Cardiac muscle cell (in vitro differentiated cells and primary cell): ENCODE data around the gene CBFA2T3. TPM values are rescaled to one million over a fixed set of nuclear protein-coding genes. Genes with fewer than 3 reads are reported as not detected.

Source experiments
- DNase-seq, 2 donors: peaks; one replicate each; pipeline versions ENCODE4 v3.0.0 to v3.0.0-alpha.2; 2010 to 2017; ENCODE audit warnings: low read depth in 1 of 2, low spot score in 1 of 2
- H3K27ac ChIP-seq: fragments of 200-600 bp; sonication (generic); 2 replicates; pipeline ENCODE4 v1.5.1; 2016
- H3K27me3 ChIP-seq: fragments of 200-600 bp; sonication (generic); 2 replicates; pipeline ENCODE4 v1.6.0; 2016; ENCODE audit warnings: control low read depth
- H3K36me3 ChIP-seq: fragments of 200-600 bp; sonication (generic); 2 replicates; pipeline ENCODE4 v1.5.1; 2016; ENCODE audit warnings: control low read depth
- H3K4me1 ChIP-seq: fragments of 200-600 bp; sonication (generic); 2 replicates; pipeline ENCODE4 v1.8.1; 2017; ENCODE audit warnings: low read depth, mild to moderate bottlenecking, mixed run types
- H3K4me3 ChIP-seq: fragments of 200-600 bp; sonication (generic); 2 replicates; pipeline ENCODE4 v1.5.1; 2016; ENCODE audit warnings: mild to moderate bottlenecking
- H3K9me3 ChIP-seq: fragments of 200-600 bp; sonication (generic); 2 replicates; pipeline ENCODE4 v1.5.1; 2017; ENCODE audit warnings: low read depth, mild to moderate bottlenecking, control low read depth
- polyA plus RNA-seq: library from polyadenylated mRNA; unstranded; fragments of >200 nt; fragmentation: Nextera tagmentation; extraction: Ambion mirVana; gene quantifications from 2 replicates; pipeline ENCODE4 v1.2.1, GENCODE V29; 2016
- total RNA-seq: library from RNA; depleted of rRNA; stranded (reverse); fragments of >200 nt; gene quantifications from 2 replicates; pipeline ENCODE4 v1.2.3, GENCODE V29; 2016
- TF ChIP-seq, protein P1 (sequence below): IDR thresholded peaks from 2 replicates; pipeline ENCODE4 v1.5.1; 2012; ENCODE audit warnings: low read depth, mild to moderate bottlenecking, low read length

Gene CBFA2T3
- total and polyA plus RNA-seq, 2 experiments from 2014 or later: 0.69 to 1.5 TPM

DNA sequence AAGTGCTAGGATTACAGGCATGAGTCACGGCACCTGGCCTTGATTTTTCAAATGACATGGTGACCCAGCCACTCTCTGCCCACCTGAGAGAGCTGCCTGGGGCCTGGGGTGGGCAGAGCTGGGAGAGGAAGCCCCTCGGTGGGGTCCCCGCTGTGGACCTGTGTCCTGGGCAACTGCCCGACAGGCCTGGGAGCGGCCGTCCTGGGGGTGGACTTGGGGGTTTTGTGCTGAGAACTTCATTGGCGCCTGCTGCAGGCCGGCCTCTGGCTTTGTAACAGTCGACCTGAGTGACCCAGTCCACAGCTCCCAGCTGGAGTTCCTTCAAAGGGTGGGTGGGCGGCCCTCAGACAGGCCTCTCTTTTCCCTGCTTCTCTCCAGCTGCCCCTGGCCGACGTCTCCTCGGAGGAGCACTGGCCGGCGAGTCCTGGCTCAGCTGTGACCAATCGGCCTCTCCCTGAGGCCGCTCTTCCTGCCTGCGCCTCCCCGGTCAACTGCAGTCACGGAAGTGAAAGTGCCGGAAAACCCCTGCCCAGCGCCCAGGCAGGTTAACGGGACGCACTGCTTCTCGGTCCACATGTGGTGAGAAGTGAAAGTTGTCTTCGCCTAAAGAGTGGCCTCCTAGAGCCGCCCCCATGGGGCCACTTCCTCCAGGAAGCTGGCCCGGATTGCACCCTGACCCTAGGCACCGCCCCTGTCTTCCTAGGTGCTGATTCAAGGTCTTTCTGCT is 5.5 kb downstream of the CBFA2T3 start:
- TF ChIP-seq, protein P1, sequence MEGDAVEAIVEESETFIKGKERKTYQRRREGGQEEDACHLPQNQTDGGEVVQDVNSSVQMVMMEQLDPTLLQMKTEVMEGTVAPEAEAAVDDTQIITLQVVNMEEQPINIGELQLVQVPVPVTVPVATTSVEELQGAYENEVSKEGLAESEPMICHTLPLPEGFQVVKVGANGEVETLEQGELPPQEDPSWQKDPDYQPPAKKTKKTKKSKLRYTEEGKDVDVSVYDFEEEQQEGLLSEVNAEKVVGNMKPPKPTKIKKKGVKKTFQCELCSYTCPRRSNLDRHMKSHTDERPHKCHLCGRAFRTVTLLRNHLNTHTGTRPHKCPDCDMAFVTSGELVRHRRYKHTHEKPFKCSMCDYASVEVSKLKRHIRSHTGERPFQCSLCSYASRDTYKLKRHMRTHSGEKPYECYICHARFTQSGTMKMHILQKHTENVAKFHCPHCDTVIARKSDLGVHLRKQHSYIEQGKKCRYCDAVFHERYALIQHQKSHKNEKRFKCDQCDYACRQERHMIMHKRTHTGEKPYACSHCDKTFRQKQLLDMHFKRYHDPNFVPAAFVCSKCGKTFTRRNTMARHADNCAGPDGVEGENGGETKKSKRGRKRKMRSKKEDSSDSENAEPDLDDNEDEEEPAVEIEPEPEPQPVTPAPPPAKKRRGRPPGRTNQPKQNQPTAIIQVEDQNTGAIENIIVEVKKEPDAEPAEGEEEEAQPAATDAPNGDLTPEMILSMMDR: no peak
- H3K9me3 ChIP-seq: no peaks in the 10 kb centered on the region
- DNase-seq: no peak
- peak overlapping the region; percentile 70 for H3K27ac ChIP-seq
- H3K27me3 ChIP-seq: no peaks in the 10 kb centered on the region
- peaks cover 31% of the 10 kb centered on the region for H3K4me1 ChIP-seq
- H3K36me3 ChIP-seq: no peaks in the 10 kb centered on the region
- H3K4me3 ChIP-seq: no peak overlapping the region

DNA sequence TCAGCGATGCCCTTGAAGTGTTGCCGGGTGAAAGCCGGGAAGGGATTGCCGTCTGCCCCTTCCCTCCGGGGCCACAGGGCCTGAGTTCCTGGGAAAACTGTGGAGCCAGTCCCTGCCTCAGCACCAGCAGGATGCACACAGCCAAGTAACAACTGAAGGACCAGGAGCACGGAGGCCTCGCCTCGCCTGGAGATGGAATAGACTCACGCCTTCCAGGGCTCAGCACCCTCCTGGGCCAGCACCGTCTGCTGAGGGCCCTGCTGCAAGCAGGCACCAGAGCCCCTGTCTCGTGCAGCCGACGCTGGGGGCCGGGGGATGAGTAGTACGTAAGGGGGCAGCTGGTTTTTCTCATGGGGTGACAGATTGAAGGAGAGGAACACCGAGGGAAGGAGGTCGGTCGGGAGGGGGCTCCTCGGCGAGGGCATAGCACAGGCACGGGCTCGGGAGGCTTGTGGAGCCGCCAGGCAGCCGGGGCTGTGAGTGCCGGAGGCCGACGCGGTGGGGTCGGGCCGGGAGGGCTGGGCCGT is 6.4 kb downstream of the CBFA2T3 start:
- no peaks in the 10 kb centered on the region for H3K27me3 ChIP-seq
- no peak overlapping the region for H3K4me3 ChIP-seq
- H3K4me1 ChIP-seq: peaks cover 31% of the 10 kb centered on the region
- no peaks in the 10 kb centered on the region for H3K9me3 ChIP-seq
- H3K27ac ChIP-seq: peak overlapping the region; percentile 70
- no peaks in the 10 kb centered on the region for H3K36me3 ChIP-seq
- TF ChIP-seq, protein P1: no peak
- DNase-seq: peak in 1 of 2 donors; percentile 83

DNA sequence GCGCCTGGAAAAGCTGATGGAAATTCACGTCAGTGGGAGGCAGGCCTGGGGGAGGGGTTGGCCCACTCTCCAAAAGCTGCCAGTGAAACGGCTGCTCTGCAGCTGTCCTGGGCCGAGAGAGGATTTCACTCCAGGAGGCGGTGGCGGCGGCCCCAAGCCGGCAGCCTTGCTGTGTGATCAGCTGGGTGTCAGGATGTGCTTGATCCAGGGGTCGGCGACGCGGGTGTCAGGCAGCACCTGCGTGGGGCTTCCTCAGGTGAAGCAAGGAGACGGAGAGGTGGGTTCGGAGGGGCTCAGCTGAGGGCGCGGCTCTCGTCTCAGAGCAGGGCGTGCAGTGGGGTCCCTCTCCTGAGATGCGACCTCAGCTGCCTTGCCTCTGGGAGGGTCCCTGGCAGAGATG is 7.0 kb downstream of the CBFA2T3 start:
- Histone ChIP-seq H3K9me3 (no peaks in the 10 kb centered on the region), H3K36me3 (no peaks in the 10 kb centered on the region), H3K4me1 (peaks cover 31% of the 10 kb centered on the region), H3K27me3 (no peaks in the 10 kb centered on the region), H3K27ac (peak overlapping the region; percentile 70), H3K4me3 (no peak overlapping the region)
- no peak for DNase-seq
- TF ChIP-seq, protein P1: no peak

DNA sequence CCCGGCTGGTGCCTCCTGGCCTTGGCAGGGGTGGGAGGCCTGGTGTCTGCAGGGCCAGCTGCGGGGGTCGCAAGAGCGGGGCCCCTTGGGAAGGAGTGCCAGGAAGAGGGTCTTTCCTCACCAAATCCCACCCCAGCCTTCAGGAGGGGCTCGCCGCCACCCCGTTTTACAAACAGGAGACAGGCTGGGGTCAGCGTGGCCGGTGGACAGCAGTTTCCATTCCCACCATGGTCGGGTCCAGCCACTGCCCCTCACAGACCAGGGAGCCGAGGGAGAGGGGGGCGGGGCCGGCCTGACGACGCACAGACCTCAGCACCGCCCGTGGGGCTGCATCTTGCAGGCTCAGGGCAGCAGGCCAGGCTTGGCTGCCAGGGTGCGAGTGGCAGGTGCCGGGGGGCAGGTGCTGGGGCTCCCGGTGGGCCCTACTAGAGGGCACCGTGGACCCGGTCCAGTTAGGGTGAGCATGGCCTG is 7.6 kb downstream of the CBFA2T3 start:
- DNase-seq: no peak
- TF ChIP-seq, protein P1: no peak
- H3K27ac ChIP-seq: no peak overlapping the region
- H3K4me1 ChIP-seq: peaks cover 31% of the 10 kb centered on the region
- no peaks in the 10 kb centered on the region for H3K36me3 ChIP-seq
- no peaks in the 10 kb centered on the region for H3K9me3 ChIP-seq
- H3K27me3 ChIP-seq: no peaks in the 10 kb centered on the region
- no peak overlapping the region for H3K4me3 ChIP-seq

DNA sequence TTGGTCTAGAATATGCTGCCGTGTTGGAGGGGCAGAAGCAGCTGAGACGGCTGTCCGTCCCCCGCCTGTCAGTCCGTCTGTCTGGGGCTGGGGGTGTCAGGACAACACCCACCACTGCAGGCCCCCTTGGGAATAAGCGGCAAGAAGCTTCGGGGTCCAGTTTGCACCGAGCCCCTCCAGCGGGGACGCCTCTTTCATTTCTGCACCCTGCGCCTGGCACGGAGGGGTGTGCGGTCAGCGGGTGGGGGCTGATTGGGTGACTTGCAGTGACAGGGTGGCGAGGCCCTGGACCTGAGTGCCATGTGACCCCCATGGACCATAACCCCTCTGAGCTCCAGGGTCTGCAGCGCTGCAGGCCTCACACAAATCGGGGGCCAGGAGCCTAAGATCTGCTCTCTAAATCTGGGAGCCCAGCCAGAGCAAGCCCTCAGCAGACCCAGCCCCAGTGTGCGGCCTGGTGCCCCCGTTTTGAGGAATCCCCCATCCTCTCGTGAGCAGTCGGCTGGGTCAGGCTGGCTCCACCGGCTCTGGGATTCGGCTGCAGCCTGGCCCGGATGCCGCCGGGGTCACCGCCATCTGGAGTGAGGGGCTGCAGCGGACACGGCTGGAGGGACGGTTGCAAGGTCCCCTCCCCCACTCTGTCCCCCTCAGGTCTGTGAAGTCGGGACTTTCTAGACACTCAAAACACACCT is 8.3 kb downstream of the CBFA2T3 start:
- Histone ChIP-seq H3K4me1 (peaks cover 31% of the 10 kb centered on the region), H3K4me3 (no peak overlapping the region), H3K27ac (no peak overlapping the region), H3K27me3 (no peaks in the 10 kb centered on the region), H3K36me3 (no peaks in the 10 kb centered on the region), H3K9me3 (no peaks in the 10 kb centered on the region)
- no peak for DNase-seq
- TF ChIP-seq, protein P1: no peak
